Loucy (cell line): ENCODE data around the gene EXOC7.

Source experiments
- H2AFZ ChIP-seq: fragments of 200-600 bp; sonication (generic); 2 replicates; pipeline ENCODE4 v1.6.0; 2016; ENCODE audit warnings: antibody characterized with exemption, mild to moderate bottlenecking, low read length, moderate library complexity
- H3F3A ChIP-seq: fragments of 200-600 bp; 2 replicates; pipeline ENCODE4 v1.6.0; 2016; ENCODE audit warnings: antibody characterized with exemption, low read depth, mild to moderate bottlenecking
- H3K27me3 ChIP-seq: fragments of 200-600 bp; sonication (generic); 2 replicates; pipeline ENCODE4 v1.6.1; 2014; ENCODE audit warnings: low read length, mild to moderate bottlenecking; ENCODE audit not compliant: insufficient read depth, poor library complexity, severe bottlenecking
- H3K36me3 ChIP-seq: fragments of 200-600 bp; sonication (generic); 2 replicates; pipeline ENCODE4 v1.6.1; 2016; ENCODE audit warnings: low read length; ENCODE audit not compliant: insufficient read depth
- H3K4me1 ChIP-seq: fragments of 200-600 bp; sonication (generic); 2 replicates; pipeline ENCODE4 v1.5.1; 2014; ENCODE audit warnings: low read length, mild to moderate bottlenecking; ENCODE audit not compliant: insufficient read depth, poor library complexity, severe bottlenecking
- H3K4me2 ChIP-seq: fragments of 200-600 bp; sonication (generic); 2 replicates; pipeline ENCODE4 v1.6.0; 2014; ENCODE audit warnings: antibody characterized with exemption, low read length, low read depth, mild to moderate bottlenecking; ENCODE audit not compliant: poor library complexity, severe bottlenecking
- H3K4me3 ChIP-seq: fragments of 200-600 bp; sonication (generic); 2 replicates; pipeline ENCODE4 v1.5.1; 2014; ENCODE audit warnings: low read length, mild to moderate bottlenecking, mixed read lengths; ENCODE audit not compliant: poor library complexity, severe bottlenecking
- H3K79me2 ChIP-seq: fragments of 200-600 bp; sonication (generic); 2 replicates; pipeline ENCODE4 v1.6.1; 2014; ENCODE audit warnings: low read length; ENCODE audit not compliant: insufficient read depth
- H3K9ac ChIP-seq: fragments of 200-600 bp; sonication (generic); 2 replicates; pipeline ENCODE4 v1.6.0; 2014; ENCODE audit warnings: mild to moderate bottlenecking, low read depth, low read length, moderate library complexity; ENCODE audit not compliant: poor library complexity, severe bottlenecking
- H3K9me2 ChIP-seq: fragments of 200-600 bp; sonication (generic); replicated peaks from 2 replicates; pipeline ENCODE4 v1.6.1; 2016; ENCODE audit warnings: low read depth, low read length, mixed read lengths
- H3K9me3 ChIP-seq: fragments of 200-600 bp; sonication (generic); 2 replicates; pipeline ENCODE4 v1.6.1; 2014; ENCODE audit warnings: mild to moderate bottlenecking, antibody characterized with exemption, low read length, low read depth; ENCODE audit not compliant: insufficient read depth
- H4K20me1 ChIP-seq: fragments of 200-600 bp; sonication (generic); 2 replicates; pipeline ENCODE4 v1.6.0; 2014; ENCODE audit warnings: antibody characterized with exemption, low read length, mild to moderate bottlenecking; ENCODE audit not compliant: insufficient read depth, poor library complexity, severe bottlenecking
- EZH2phosphoT487 ChIP-seq: fragments of 200-600 bp; IDR thresholded peaks from 2 replicates; pipeline ENCODE4 v1.6.1; 2018; ENCODE audit warnings: antibody characterized with exemption, mild to moderate bottlenecking, moderate library complexity, borderline replicate concordance
- TF ChIP-seq, protein P1 (sequence below): fragments of 200-600 bp; sonication (generic); conservative IDR thresholded peaks from 2 replicates; pipeline ENCODE4 v1.5.1; 2014; ENCODE audit warnings: mild to moderate bottlenecking, antibody characterized with exemption, low read length

EXOC7 gene

DNA sequence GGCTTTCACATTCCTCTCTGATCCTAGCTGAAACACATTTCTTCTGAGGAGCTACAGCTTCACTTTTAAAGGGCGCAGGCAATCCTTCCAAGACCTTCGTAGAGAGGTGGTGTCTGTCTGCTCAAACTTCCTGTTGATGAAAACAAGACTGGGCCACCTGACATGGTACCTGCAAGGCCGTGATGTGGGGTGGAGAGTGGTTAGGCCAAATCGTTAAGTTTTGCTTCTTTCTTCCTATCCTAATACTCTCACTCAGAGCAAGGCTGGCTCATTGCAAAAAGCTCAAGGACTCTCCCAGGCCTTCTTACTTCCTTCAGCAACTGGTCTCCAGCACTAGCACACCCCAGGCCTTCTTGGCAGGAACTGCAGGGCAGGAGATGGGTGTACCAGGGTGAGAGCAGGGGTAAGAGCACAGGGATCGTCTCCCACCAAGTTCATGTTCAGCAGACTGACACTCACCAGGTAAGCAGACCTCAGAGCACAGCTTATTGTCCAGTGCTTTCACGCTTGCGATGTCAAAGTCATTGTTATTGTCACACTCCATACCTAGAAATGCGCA is 48.4 kb upstream of the EXOC7 start:
- no peak for TF ChIP-seq EZH2phosphoT487
- TF ChIP-seq, protein P1, sequence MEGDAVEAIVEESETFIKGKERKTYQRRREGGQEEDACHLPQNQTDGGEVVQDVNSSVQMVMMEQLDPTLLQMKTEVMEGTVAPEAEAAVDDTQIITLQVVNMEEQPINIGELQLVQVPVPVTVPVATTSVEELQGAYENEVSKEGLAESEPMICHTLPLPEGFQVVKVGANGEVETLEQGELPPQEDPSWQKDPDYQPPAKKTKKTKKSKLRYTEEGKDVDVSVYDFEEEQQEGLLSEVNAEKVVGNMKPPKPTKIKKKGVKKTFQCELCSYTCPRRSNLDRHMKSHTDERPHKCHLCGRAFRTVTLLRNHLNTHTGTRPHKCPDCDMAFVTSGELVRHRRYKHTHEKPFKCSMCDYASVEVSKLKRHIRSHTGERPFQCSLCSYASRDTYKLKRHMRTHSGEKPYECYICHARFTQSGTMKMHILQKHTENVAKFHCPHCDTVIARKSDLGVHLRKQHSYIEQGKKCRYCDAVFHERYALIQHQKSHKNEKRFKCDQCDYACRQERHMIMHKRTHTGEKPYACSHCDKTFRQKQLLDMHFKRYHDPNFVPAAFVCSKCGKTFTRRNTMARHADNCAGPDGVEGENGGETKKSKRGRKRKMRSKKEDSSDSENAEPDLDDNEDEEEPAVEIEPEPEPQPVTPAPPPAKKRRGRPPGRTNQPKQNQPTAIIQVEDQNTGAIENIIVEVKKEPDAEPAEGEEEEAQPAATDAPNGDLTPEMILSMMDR: no peak
- Histone ChIP-seq H3K9me2 (no peaks in the 10 kb centered on the region), H3K27me3 (no peaks in the 10 kb centered on the region), H3K4me1 (peaks cover under 1% of the 10 kb centered on the region), H4K20me1 (no peaks in the 10 kb centered on the region), H2AFZ (no peak overlapping the region), H3F3A (no peaks in the 10 kb centered on the region), H3K9ac (no peak overlapping the region), H3K36me3 (no peaks in the 10 kb centered on the region), H3K4me3 (no peak overlapping the region), H3K9me3 (no peaks in the 10 kb centered on the region), H3K79me2 (no peaks in the 10 kb centered on the region), H3K4me2 (no peak overlapping the region)

DNA sequence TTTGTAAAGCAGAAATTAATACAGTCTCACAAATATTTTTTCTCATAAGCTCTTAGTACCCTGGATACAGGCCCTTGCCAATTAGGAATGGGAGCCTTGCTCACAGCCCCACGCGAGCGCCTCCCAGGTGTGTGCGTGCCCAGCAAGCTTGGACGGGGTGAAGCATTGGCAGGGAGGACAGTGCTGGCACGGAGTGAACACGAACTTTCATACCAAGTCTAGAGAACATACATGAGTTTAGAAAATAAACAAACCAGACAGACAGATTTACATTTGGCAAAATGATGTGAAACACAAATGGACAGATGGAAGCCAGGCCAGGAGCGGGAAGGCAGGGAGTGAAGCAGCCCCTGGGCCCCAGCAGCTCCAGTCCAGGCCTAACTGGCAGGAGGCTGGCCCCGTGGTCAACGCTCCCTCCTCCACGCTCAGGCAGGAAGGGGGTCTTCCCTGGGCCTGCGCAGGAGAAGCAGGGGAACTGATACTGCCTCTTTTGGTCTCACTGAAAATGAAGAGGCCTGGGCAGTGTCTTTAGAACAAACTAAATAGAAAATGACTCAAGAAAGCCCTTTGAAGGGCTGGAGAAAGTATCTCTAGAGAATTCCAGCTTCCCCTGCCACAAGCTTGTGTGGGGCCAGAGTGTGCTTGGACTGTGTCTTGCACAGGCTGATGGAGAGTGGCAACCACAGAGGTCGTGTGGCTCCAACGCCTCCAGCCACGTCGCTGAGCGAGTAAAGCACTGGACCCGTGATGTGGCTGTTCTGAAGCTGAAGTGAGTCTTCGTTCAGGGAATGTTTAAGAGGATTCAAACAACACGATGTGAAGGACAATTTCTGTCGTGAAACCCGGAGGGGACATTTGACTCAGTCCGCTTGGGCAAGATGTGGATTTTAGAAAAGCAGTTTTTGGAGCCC is 47.4 kb upstream of the EXOC7 start:
- Histone ChIP-seq H3K36me3 (no peaks in the 10 kb centered on the region), H3K79me2 (no peaks in the 10 kb centered on the region), H3K4me3 (no peak overlapping the region), H3K27me3 (no peaks in the 10 kb centered on the region), H3K4me2 (no peak overlapping the region), H3K9me3 (no peaks in the 10 kb centered on the region), H3K9me2 (no peaks in the 10 kb centered on the region), H4K20me1 (no peaks in the 10 kb centered on the region), H3K4me1 (peaks cover 10% of the 10 kb centered on the region), H3F3A (no peaks in the 10 kb centered on the region), H3K9ac (no peak overlapping the region), H2AFZ (no peak overlapping the region)
- TF ChIP-seq, protein P1: no peak
- no peak for TF ChIP-seq EZH2phosphoT487

DNA sequence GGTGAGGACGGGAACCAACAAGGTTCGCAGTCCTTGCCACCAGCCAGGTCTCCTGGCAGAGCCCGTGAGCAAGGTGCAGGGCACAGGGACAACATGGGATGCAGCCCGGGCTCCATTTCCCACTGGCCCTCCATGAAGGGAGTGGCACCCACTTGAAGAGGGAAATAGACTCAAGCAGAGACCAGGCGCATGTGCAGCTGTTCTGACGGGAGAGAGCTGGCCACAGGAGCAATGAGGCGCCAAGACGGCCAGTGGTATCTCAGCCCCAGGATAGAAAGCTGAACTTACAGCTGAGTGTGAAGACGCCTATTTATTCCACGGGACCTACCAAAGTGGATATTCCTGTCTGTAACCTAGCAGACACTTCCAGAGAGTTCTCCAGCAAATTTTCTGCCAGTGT is 45.6 kb upstream of the EXOC7 start:
- Histone ChIP-seq H3K79me2 (no peaks in the 10 kb centered on the region), H3K27me3 (no peaks in the 10 kb centered on the region), H3F3A (peaks cover 4% of the 10 kb centered on the region), H3K9me2 (no peaks in the 10 kb centered on the region), H3K9me3 (no peaks in the 10 kb centered on the region), H3K4me3 (no peak overlapping the region), H3K36me3 (no peaks in the 10 kb centered on the region), H3K4me1 (peaks cover 28% of the 10 kb centered on the region), H3K9ac (no peak overlapping the region), H2AFZ (no peak overlapping the region), H3K4me2 (no peak overlapping the region), H4K20me1 (no peaks in the 10 kb centered on the region)
- TF ChIP-seq, protein P1: no peak
- TF ChIP-seq EZH2phosphoT487: no peak
